ENCODE measurements around the gene TSN. TPM values are rescaled to one million over a fixed set of nuclear protein-coding genes. Genes with fewer than 3 reads are reported as not detected.

The TSN gene
- total and polyA plus RNA-seq, 10 of the 15 experiments (the other 5 are each of a cell fraction or from before 2014, with no cell fraction given) = 45.6 to 102 (median 59.2) TPM

GRCh38 chr2:121705958-121706357 lies 49.5 kb upstream of the TSN start:
- Histone ChIP-seq H3K4me3 (no peak overlapping the region), H3K27ac (ENCODE audit: control insufficient read depth, insufficient read depth) (no peak overlapping the region), H3K27me3 (replicated peaks in 1 of 2; ENCODE audit: control insufficient read depth in 2 of 2, insufficient read depth in 2 of 2, low read length in 1 of 2) (no peaks in the 10 kb centered on the region), H2AFZ (ENCODE audit: control insufficient read depth, low read depth, low read length) (no peak overlapping the region), H3K4me2 (ENCODE audit: control insufficient read depth, insufficient read depth) (no peak overlapping the region), H3K9ac (ENCODE audit: control insufficient read depth, insufficient read depth, low read length) (no peak overlapping the region), H3K79me2 (ENCODE audit: control insufficient read depth, insufficient read depth, low read length) (no peaks in the 10 kb centered on the region), H4K20me1 (ENCODE audit: control insufficient read depth, insufficient read depth) (no peaks in the 10 kb centered on the region), H3K36me3 (ENCODE audit: control insufficient read depth in 2 of 2, insufficient read depth in 2 of 2, low read length in 1 of 2) (no peaks in the 10 kb centered on the region), H3K4me1 (ENCODE audit: control insufficient read depth, insufficient read depth, low read length) (peaks cover 4% of the 10 kb centered on the region; the same call in 1 of the 2 replicates), H3K9me3 (replicated peaks; ENCODE audit: control insufficient read depth, insufficient read depth, low read length) (no peaks in the 10 kb centered on the region)
- POLR2A ChIA-PET = interaction anchor here (0.6 kb wide), 1 partner anchor 31 kb away, joined by 5 read pairs; the partner anchor contains the start of gene NIFK
- ATAC-seq = no peak
- RAD21 ChIA-PET (ENCODE audit: unreplicated experiment) = no interaction called here
- SMC1A ChIA-PET (ENCODE audit: uncharacterized antibody, unreplicated experiment) = interaction anchor here (0.9 to 1.2 kb wide), 2 partner anchors 10 to 108 kb away, joined by 3 read pairs; no protein-coding TSS in a partner anchor
- 54% methylated on average over 4 of the region's 4 CpGs for WGBS (ENCODE audit: insufficient coverage, insufficient replicate concordance, low lambda C conversion rate, missing lambda C conversion rate)
- no peak for FAIRE-seq
- no peak for TF ChIP-seq MEF2A (IDR thresholded peaks at IDR 0.05; ENCODE audit: insufficient read depth, low read depth, low read length)
- TF ChIP-seq, protein P1, sequence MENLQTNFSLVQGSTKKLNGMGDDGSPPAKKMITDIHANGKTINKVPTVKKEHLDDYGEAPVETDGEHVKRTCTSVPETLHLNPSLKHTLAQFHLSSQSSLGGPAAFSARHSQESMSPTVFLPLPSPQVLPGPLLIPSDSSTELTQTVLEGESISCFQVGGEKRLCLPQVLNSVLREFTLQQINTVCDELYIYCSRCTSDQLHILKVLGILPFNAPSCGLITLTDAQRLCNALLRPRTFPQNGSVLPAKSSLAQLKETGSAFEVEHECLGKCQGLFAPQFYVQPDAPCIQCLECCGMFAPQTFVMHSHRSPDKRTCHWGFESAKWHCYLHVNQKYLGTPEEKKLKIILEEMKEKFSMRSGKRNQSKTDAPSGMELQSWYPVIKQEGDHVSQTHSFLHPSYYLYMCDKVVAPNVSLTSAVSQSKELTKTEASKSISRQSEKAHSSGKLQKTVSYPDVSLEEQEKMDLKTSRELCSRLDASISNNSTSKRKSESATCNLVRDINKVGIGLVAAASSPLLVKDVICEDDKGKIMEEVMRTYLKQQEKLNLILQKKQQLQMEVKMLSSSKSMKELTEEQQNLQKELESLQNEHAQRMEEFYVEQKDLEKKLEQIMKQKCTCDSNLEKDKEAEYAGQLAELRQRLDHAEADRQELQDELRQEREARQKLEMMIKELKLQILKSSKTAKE (IDR thresholded peaks at IDR 0.05; ENCODE audit: low read depth, poor library complexity, severe bottlenecking) = no peak
- no peak for TF ChIP-seq TAF1 (IDR thresholded peaks at IDR 0.05; ENCODE audit: borderline replicate concordance, low read depth, low read length)
- no peak for TF ChIP-seq MYC (IDR thresholded peaks at IDR 0.05; ENCODE audit: insufficient read depth, insufficient read length, insufficient replicate concordance, low read length, severe bottlenecking)
- no peak for TF ChIP-seq CHD2 (IDR thresholded peaks at IDR 0.05; ENCODE audit: borderline replicate concordance, low read depth, low read length)
- TF ChIP-seq FOS (IDR thresholded peaks at IDR 0.05; ENCODE audit: borderline replicate concordance, extremely low read depth, insufficient read length) = no peak
- no peak for TF ChIP-seq CHD1 (IDR thresholded peaks at IDR 0.05; ENCODE audit: low read depth, low read length)
- TF ChIP-seq PKNOX1 (IDR thresholded peaks at IDR 0.05) = no peak
- CTCF ChIA-PET = no interaction called here
- intact Hi-C loops (cut with micrococcal nuclease; ENCODE audit: unreplicated experiment) (no loop called here), in situ Hi-C loops (cut with MboI) (loop anchor here (25.0 kb wide), 1 partner anchor 619 kb away; no protein-coding TSS in a partner anchor)
- no TSS peak for BruUV-seq (replicated peaks)
- DNase-seq (ENCODE audit: low read depth, low spot score) = no peak
